Stimulated activated CD8-positive, alpha-beta memory T cell treated with anti-CD3 and anti-CD28 coated beads, Interleukin-12 subunit alpha, Interleukin-12 subunit beta, amount 100 ng/mL, for 24 hours (primary cell): ENCODE measurements around the gene THSD8.
"Not testable (repeated sequence)": the region's sequence is repeated elsewhere in the genome, so short reads cannot be mapped to it uniquely, and the experiment has no call there.

Experiments used
- DNase-seq: peaks from one replicate; pipeline ENCODE4 v3.0.0-alpha.2; 2020; ENCODE audit errors: extremely low read depth

THSD8 gene

GRCh38 chr19:12792051-12792852 is 9.6 kb upstream of the THSD8 start:
- peak; percentile 51 for DNase-seq

GRCh38 chr19:12792853-12793289 is 9.0 kb upstream of the THSD8 start:
- DNase-seq, result no peak

- DNase-seq, result peak; percentile 78
Observed at GRCh38 chr19:12793290-12794195, 8.3 kb upstream of the THSD8 start.

GRCh38 chr19:12794196-12794941 is 7.5 kb upstream of the THSD8 start:
- no peak for DNase-seq

- DNase-seq, result no peak
Observed at GRCh38 chr19:12794971-12795381, 6.9 kb upstream of the THSD8 start.

- DNase-seq, result no peak
Observed at GRCh38 chr19:12796146-12797071, 5.5 kb upstream of the THSD8 start.

- no peak for DNase-seq
Observed at GRCh38 chr19:12797141-12797587, 4.7 kb upstream of the THSD8 start.

GRCh38 chr19:12797607-12798006 is 4.3 kb upstream of the THSD8 start:
- not testable (repeated sequence) for DNase-seq

GRCh38 chr19:12799742-12800465 is 2.0 kb upstream of the THSD8 start:
- no peak for DNase-seq

GRCh38 chr19:12800466-12800770 is 1.5 kb upstream of the THSD8 start:
- DNase-seq, result no peak

GRCh38 chr19:12800923-12801465 is 875 bp upstream of the THSD8 start:
- DNase-seq, result no peak

- no peak for DNase-seq
Observed at GRCh38 chr19:12802267-12803106, 618 bp downstream of the THSD8 start.

GRCh38 chr19:12804051-12804450 is 2.2 kb downstream of the THSD8 start:
- DNase-seq, result no peak

- DNase-seq, result peak; percentile 67
Observed at GRCh38 chr19:12806242-12807081, 4.6 kb downstream of the THSD8 start, which contains the start of gene RNASEH2A. Gene RNASEH2A, plus strand, starts transcription at chr19:12806584. Its CDS starts 90 bp downstream, at chr19:12806674.

- DNase-seq, result no peak
Observed at GRCh38 chr19:12815088-12815487, 13.2 kb downstream of the THSD8 start.

GRCh38 chr19:12817188-12817587 is 15.3 kb downstream of the THSD8 start:
- not testable (repeated sequence) for DNase-seq

GRCh38 chr19:12817810-12818209 is 15.9 kb downstream of the THSD8 start:
- DNase-seq, result not testable (repeated sequence)

- DNase-seq, result no peak
Observed at GRCh38 chr19:12821761-12822160, 19.9 kb downstream of the THSD8 start.
